ENCODE results near the gene COL9A1.

COL9A1 gene

DNA sequence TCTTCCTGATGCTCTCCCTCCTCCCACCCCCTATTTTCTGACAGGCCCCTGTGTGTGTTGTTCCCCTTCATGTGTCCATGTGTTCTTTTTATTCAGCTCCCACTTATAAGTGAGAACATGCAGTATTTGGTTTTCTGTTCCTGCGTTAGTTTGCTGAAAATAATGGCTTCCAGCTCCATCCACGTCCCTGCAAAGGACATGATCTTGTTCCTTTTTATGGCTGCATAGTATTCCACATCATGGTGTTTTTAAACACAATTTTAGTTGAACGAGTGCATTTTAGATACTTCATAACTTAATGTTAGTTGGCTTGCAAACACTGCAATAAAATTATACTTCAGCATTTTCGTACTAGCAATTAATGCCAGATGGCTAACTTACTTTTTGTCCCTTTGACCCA, 28.5 kb downstream of the COL9A1 start:
- Histone ChIP-seq H3K4me3 (ENCODE audit: insufficient read depth, low read depth, low read length, poor library complexity, severe bottlenecking) (no peak overlapping the region), H3K36me3 (ENCODE audit: control insufficient read depth, insufficient read depth, low read length) (no peaks in the 10 kb centered on the region), H3K27ac (ENCODE audit: insufficient read depth, low read length, poor library complexity, severe bottlenecking) (no peak overlapping the region), H3K9me3 (ENCODE audit: control insufficient read depth, low read length) (no peaks in the 10 kb centered on the region), H3K27me3 (replicated peaks; ENCODE audit: control insufficient read depth, insufficient read depth, low read length, poor library complexity, severe bottlenecking) (no peaks in the 10 kb centered on the region), H3K4me1 (ENCODE audit: control insufficient read depth, insufficient read depth, low read length, poor library complexity, severe bottlenecking) (no peaks in the 10 kb centered on the region)
- DNase-seq = no peak

DNA sequence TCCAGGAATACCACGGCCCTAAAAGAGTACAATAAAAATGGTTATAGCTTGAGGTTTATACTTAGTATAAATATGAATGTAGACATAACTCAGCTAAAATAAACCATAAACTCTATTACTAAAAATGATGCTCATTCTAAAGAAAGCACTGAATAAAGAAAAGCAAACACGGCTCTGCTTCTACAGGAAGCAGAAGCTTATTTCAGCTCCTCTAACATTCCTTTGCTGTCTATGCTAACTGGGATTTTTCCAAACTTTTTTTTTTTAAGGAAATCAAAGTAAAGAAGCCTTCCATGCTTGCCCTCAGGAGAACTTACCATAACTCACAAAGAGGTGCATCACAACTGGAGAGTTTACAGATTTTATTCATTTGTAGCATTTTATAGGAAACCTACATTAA, 30.8 kb downstream of the COL9A1 start:
- Histone ChIP-seq H3K4me3 (ENCODE audit: insufficient read depth, low read depth, low read length, poor library complexity, severe bottlenecking) (no peak overlapping the region), H3K9me3 (ENCODE audit: control insufficient read depth, low read length) (no peaks in the 10 kb centered on the region), H3K36me3 (ENCODE audit: control insufficient read depth, insufficient read depth, low read length) (no peaks in the 10 kb centered on the region), H3K4me1 (ENCODE audit: control insufficient read depth, insufficient read depth, low read length, poor library complexity, severe bottlenecking) (no peaks in the 10 kb centered on the region), H3K27ac (ENCODE audit: insufficient read depth, low read length, poor library complexity, severe bottlenecking) (no peak overlapping the region), H3K27me3 (replicated peaks; ENCODE audit: control insufficient read depth, insufficient read depth, low read length, poor library complexity, severe bottlenecking) (no peaks in the 10 kb centered on the region)
- DNase-seq = no peak

DNA sequence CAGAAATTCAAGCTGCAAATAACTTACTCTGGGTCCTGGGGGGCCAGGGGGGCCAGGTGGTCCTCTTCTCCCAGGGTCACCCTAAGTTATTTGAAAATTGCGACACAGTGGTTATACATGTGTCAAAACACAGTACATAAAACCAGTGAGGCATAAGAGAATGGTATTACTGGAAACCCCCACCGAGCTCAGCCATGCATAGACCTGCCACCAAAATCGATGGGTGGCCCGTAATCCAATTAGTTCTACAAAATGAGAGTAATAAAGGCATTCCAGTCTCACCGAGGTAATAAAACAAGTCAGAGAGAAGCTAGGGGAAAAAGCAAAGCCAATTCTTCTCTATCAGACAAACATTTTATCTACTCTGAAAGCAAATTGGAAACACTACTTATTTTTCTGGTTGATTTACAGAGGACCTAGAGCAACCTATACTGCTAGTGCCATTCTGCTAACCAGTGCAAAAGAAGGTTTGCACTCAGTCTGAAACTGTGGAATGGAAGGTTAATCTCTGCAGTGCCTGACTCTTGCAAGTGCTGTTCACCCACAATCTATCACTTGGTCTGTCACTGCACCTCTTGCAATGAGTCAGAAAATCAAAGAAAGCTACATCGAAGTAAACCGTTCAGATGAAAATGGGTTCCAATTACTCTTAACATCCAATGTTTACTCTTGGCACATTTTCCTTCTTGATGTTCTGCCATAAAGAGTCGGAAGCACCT, 32.4 kb downstream of the COL9A1 start:
- Histone ChIP-seq H3K36me3 (ENCODE audit: control insufficient read depth, insufficient read depth, low read length) (no peaks in the 10 kb centered on the region), H3K4me3 (ENCODE audit: insufficient read depth, low read depth, low read length, poor library complexity, severe bottlenecking) (no peak overlapping the region), H3K4me1 (ENCODE audit: control insufficient read depth, insufficient read depth, low read length, poor library complexity, severe bottlenecking) (no peaks in the 10 kb centered on the region), H3K27ac (ENCODE audit: insufficient read depth, low read length, poor library complexity, severe bottlenecking) (no peak overlapping the region), H3K9me3 (ENCODE audit: control insufficient read depth, low read length) (no peaks in the 10 kb centered on the region), H3K27me3 (replicated peaks; ENCODE audit: control insufficient read depth, insufficient read depth, low read length, poor library complexity, severe bottlenecking) (no peaks in the 10 kb centered on the region)
- DNase-seq = no peak

DNA sequence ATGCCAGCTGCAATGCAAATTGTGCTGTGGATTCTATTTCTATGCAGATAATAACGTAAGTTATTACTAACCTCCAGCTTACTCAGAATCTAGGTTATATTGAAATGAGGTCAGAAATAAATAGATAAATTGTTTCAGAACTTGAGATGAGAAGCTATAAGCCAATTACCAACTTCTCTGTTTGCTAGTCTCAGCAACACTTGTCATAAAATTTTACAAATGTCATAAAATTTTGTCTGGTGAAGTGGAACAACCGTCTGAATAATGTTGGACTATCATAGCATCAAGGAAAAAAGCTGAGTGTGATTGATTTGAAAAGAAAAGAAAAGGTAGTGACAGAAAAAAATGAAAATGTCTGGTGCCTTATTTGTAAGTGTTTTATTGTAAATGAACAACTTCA, 36.7 kb downstream of the COL9A1 start:
- no peaks in the 10 kb centered on the region for H3K9me3 ChIP-seq (ENCODE audit: control insufficient read depth, low read length)
- no peak overlapping the region for H3K27ac ChIP-seq (ENCODE audit: insufficient read depth, low read length, poor library complexity, severe bottlenecking)
- no peaks in the 10 kb centered on the region for H3K27me3 ChIP-seq (replicated peaks; ENCODE audit: control insufficient read depth, insufficient read depth, low read length, poor library complexity, severe bottlenecking)
- no peak for DNase-seq
- no peaks in the 10 kb centered on the region for H3K36me3 ChIP-seq (ENCODE audit: control insufficient read depth, insufficient read depth, low read length)
- H3K4me3 ChIP-seq (ENCODE audit: insufficient read depth, low read depth, low read length, poor library complexity, severe bottlenecking) = no peak overlapping the region
- H3K4me1 ChIP-seq (ENCODE audit: control insufficient read depth, insufficient read depth, low read length, poor library complexity, severe bottlenecking) = no peaks in the 10 kb centered on the region

DNA sequence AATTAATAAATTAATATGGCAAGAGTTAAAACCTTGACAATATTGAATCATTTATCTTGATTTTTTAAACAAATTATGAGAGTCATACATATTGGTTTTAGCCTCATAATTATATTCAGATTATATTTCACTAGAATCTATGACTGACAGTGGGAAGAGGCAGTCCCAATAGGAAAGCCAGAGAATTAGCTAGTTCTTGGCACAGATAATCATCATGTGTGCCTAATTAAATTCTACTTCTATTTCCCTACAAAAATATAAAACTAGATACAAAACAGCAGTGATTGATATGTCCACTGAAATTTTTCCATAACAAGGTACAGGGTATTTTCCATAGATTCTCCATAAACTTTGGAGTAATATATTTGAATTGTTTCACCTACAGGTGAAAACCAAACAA, 38.6 kb downstream of the COL9A1 start:
- Histone ChIP-seq H3K4me3 (ENCODE audit: insufficient read depth, low read depth, low read length, poor library complexity, severe bottlenecking) (no peak overlapping the region), H3K27me3 (replicated peaks; ENCODE audit: control insufficient read depth, insufficient read depth, low read length, poor library complexity, severe bottlenecking) (no peaks in the 10 kb centered on the region), H3K9me3 (ENCODE audit: control insufficient read depth, low read length) (no peaks in the 10 kb centered on the region), H3K36me3 (ENCODE audit: control insufficient read depth, insufficient read depth, low read length) (no peaks in the 10 kb centered on the region), H3K4me1 (ENCODE audit: control insufficient read depth, insufficient read depth, low read length, poor library complexity, severe bottlenecking) (no peaks in the 10 kb centered on the region), H3K27ac (ENCODE audit: insufficient read depth, low read length, poor library complexity, severe bottlenecking) (no peak overlapping the region)
- no peak for DNase-seq

DNA sequence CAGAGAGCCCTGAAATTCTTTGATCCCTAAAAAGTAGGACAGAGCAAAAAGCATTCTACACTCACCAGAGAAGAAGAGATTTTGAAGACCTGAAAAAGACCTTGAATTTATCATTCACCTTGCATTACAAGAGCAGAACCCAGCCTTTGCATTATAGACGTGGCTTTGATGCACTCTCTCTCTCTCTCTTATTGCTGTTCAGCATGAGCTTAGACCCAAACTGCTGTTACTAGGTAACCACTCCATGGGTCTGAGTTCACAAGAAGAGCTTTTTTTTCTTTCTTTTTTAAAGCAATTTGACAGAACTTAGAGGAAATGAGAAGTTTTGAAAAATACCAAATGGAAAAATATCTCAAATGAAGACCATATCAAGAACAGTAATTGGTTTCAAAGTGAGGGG, 44.4 kb downstream of the COL9A1 start:
- Histone ChIP-seq H3K27ac (ENCODE audit: insufficient read depth, low read length, poor library complexity, severe bottlenecking) (no peak overlapping the region), H3K36me3 (ENCODE audit: control insufficient read depth, insufficient read depth, low read length) (no peaks in the 10 kb centered on the region), H3K9me3 (ENCODE audit: control insufficient read depth, low read length) (no peaks in the 10 kb centered on the region), H3K4me1 (ENCODE audit: control insufficient read depth, insufficient read depth, low read length, poor library complexity, severe bottlenecking) (no peaks in the 10 kb centered on the region), H3K4me3 (ENCODE audit: insufficient read depth, low read depth, low read length, poor library complexity, severe bottlenecking) (no peak overlapping the region), H3K27me3 (replicated peaks; ENCODE audit: control insufficient read depth, insufficient read depth, low read length, poor library complexity, severe bottlenecking) (no peaks in the 10 kb centered on the region)
- no peak for DNase-seq

DNA sequence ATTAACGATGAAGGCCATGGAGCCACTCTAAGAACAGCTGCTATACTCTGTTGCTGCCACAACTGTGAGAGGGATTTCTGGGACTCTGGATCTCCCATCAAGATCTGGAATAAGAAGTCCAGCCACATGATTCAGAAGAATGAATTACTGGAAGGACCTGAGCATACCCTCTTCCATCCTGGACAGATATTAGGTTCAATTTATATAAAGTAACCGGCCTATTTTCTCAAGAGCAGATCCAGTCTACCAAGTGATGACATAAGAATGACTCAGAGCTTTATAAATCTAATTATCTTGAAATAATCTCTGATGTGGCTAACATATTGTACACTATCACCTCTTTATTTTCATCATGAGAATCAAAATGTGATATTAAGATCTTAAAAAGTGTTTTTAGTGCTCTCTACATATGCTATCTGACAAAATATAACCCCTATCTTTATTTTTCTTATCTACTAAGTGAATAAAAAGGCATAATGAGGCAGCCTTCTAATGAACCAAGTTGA, 45.1 kb downstream of the COL9A1 start:
- H3K36me3 ChIP-seq (ENCODE audit: control insufficient read depth, insufficient read depth, low read length) = no peaks in the 10 kb centered on the region
- no peak overlapping the region for H3K27ac ChIP-seq (ENCODE audit: insufficient read depth, low read length, poor library complexity, severe bottlenecking)
- no peak overlapping the region for H3K4me3 ChIP-seq (ENCODE audit: insufficient read depth, low read depth, low read length, poor library complexity, severe bottlenecking)
- H3K27me3 ChIP-seq (replicated peaks; ENCODE audit: control insufficient read depth, insufficient read depth, low read length, poor library complexity, severe bottlenecking) = no peaks in the 10 kb centered on the region
- no peak for DNase-seq
- no peaks in the 10 kb centered on the region for H3K9me3 ChIP-seq (ENCODE audit: control insufficient read depth, low read length)
- H3K4me1 ChIP-seq (ENCODE audit: control insufficient read depth, insufficient read depth, low read length, poor library complexity, severe bottlenecking) = no peaks in the 10 kb centered on the region

DNA sequence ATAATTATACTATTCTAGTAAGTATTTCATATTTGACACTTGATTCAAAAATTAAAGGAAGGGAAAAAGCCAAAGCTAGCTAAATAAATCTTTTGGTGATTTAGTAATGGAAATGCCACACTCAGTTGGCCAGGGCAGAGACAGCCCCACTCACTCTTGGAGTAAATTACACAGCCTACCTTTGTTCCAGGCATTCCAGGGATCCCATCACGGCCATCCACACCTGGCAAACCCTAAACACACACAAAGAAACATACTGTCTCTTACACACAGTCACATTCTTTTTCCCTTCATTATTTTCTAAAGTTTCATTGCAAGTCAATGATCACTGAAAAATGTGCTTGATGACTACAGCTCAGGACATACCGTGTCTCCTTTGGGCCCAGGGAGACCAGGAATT, 48.1 kb downstream of the COL9A1 start:
- Histone ChIP-seq H3K36me3 (ENCODE audit: control insufficient read depth, insufficient read depth, low read length) (no peaks in the 10 kb centered on the region), H3K27ac (ENCODE audit: insufficient read depth, low read length, poor library complexity, severe bottlenecking) (no peak overlapping the region), H3K9me3 (ENCODE audit: control insufficient read depth, low read length) (no peaks in the 10 kb centered on the region), H3K27me3 (replicated peaks; ENCODE audit: control insufficient read depth, insufficient read depth, low read length, poor library complexity, severe bottlenecking) (no peaks in the 10 kb centered on the region), H3K4me3 (ENCODE audit: insufficient read depth, low read depth, low read length, poor library complexity, severe bottlenecking) (no peak overlapping the region), H3K4me1 (ENCODE audit: control insufficient read depth, insufficient read depth, low read length, poor library complexity, severe bottlenecking) (no peaks in the 10 kb centered on the region)
- no peak for DNase-seq

DNA sequence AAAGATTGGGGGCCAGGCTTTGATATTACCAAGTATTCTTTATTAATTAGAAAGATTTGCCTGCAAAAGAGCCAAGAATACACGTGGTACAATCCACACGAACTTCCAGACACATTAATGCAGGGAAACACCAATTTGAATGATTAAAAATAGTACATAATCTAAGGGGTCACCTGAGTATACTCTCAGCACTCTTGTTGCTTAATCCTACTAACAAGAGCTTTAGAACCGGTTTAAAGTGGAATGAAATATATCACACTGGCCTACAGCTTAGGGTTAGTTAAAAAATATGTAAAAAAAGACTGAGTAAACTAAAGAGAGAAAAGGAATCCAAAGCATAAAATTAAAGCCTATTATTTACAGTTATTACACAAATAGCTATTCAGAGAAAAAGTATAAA, 49.0 kb downstream of the COL9A1 start:
- no peak for DNase-seq

DNA sequence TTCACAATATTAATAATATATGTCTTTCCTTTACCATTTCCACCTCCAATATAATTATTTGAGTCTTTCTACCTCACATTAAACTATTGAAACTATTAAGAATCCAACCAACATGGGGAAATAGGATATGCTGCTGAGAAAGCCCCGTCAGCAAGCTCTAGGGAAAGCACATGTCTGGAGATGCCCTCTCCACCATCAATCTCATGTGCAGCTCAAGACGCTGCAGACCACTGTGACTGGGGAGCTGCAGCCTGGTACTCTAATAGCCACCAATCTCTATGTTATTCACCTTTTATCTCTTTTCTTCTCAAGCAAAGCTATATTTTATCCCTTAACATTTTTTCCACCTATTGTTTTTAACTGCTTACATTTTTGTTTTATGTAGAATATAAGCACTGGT, 50.3 kb downstream of the COL9A1 start:
- Histone ChIP-seq H3K4me1 (ENCODE audit: control insufficient read depth, insufficient read depth, low read length, poor library complexity, severe bottlenecking) (no peaks in the 10 kb centered on the region), H3K27me3 (replicated peaks; ENCODE audit: control insufficient read depth, insufficient read depth, low read length, poor library complexity, severe bottlenecking) (no peaks in the 10 kb centered on the region), H3K36me3 (ENCODE audit: control insufficient read depth, insufficient read depth, low read length) (no peaks in the 10 kb centered on the region), H3K9me3 (ENCODE audit: control insufficient read depth, low read length) (no peaks in the 10 kb centered on the region), H3K27ac (ENCODE audit: insufficient read depth, low read length, poor library complexity, severe bottlenecking) (no peak overlapping the region), H3K4me3 (ENCODE audit: insufficient read depth, low read depth, low read length, poor library complexity, severe bottlenecking) (no peak overlapping the region)
- DNase-seq = no peak

More for the DNA sequence above, 49.0 kb downstream of the COL9A1 start:
- no peak overlapping the region for H3K4me3 ChIP-seq (ENCODE audit: insufficient read depth, low read depth, low read length, poor library complexity, severe bottlenecking)
- H3K27me3 ChIP-seq (replicated peaks; ENCODE audit: control insufficient read depth, insufficient read depth, low read length, poor library complexity, severe bottlenecking) = no peaks in the 10 kb centered on the region
- H3K9me3 ChIP-seq (ENCODE audit: control insufficient read depth, low read length) = no peaks in the 10 kb centered on the region
- no peaks in the 10 kb centered on the region for H3K36me3 ChIP-seq (ENCODE audit: control insufficient read depth, insufficient read depth, low read length)
- H3K27ac ChIP-seq (ENCODE audit: insufficient read depth, low read length, poor library complexity, severe bottlenecking) = no peak overlapping the region
- no peaks in the 10 kb centered on the region for H3K4me1 ChIP-seq (ENCODE audit: control insufficient read depth, insufficient read depth, low read length, poor library complexity, severe bottlenecking)

Data from effector memory CD4-positive, alpha-beta T cell (primary cell).